ENCODE data around the gene UBE2V1.
"Not testable (repeated sequence)": the region's sequence is repeated elsewhere in the genome, so short reads cannot be mapped to it uniquely, and the experiment has no call there.

The UBE2V1 gene

GRCh38 chr20:50112512-50113419, at the start of gene UBE2V1:
UBE2V1 (minus strand) TSS chr20:50113150; CDS start chr20:50113128, 22 bp downstream.
- DNase-seq = peak; percentile 33 to 62

DNA sequence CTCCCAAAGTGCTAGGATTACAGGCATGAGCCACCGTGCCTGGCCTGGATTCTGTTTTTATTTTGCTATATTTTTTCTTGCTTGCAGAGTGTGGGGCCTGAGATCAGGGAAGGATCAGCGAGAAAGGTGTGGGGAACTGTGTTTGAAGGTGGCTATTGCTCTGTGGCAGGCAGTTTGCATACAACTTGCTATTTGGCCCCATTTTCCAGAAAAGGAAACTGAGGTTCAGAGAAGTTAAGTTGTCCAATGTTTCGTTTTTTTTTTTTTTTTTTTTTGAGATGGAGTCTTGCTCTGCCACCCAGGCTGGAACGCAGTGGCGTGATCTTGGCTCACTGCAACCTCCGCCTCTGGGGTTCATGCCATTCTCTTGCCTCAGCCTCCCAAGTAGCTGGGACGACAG, 48.5 kb upstream of the UBE2V1 start:
- not testable (repeated sequence) for DNase-seq

- no peak for DNase-seq
Observed at GRCh38 chr20:50153500-50154377, 40.8 kb upstream of the UBE2V1 start, which contains the start of gene PEDS1. PEDS1 (minus strand) TSS chr20:50153723; CDS start chr20:50153637, 86 bp downstream.

DNA sequence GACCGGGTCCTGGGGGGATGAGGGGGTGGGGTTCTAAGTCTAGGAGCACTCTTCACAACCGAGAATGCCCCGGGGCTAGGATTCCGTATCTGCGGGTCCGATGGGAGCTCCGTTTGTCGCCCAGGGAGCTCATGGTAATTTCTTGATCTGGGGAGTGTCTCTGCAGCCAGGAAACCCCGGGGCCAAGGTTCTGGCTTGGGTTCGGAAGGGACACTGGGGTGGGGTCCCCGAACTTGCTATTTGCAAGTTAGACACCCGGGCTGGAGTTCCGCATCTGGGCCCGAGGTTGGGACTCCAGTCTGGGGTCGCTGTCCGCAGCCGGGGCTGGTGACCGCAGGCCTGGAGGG, 40.2 kb upstream of the UBE2V1 start:
- no peak for DNase-seq

- no peak for DNase-seq
Observed at GRCh38 chr20:50152394-50153152, 39.6 kb upstream of the UBE2V1 start.

GRCh38 chr20:50151034-50151743, 38.2 kb upstream of the UBE2V1 start:
- DNase-seq = no peak

DNA sequence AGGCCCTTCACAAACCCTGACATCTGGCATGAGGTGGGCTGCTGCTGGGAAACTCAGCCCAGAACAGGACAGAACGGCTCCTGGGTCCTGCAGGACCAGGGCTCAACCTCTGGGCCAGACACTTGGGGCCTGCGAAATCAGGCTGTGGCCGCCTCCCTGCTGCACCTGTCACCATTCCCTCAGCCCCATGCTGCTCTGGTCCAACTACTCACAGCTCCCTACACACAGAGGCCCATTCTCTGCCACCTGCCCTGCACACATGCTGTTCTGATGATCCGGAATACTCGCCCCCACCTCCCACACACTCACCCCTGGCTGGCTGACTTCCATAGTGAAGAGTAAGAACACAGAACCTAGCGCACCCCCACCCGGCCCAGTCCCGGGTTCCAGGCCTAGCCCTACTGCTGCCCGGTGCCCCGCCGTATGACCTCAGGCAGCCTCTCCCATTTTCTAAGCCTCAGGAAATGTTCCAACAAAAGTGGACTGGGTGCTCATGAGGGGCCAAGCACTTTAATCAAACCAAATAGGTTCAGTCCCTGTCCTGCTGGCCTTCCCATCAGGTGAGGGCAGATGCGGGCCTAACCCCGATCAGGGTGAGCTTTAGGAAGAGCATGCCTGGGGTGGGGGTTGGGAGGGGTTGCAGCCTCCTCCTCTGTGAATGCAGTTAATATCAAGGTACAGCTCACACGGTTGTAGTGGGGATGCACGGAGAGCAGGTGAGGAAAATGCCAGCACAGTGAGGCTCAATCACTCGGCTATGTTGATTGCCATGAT, 36.7 kb upstream of the UBE2V1 start:
- no peak for DNase-seq

DNA sequence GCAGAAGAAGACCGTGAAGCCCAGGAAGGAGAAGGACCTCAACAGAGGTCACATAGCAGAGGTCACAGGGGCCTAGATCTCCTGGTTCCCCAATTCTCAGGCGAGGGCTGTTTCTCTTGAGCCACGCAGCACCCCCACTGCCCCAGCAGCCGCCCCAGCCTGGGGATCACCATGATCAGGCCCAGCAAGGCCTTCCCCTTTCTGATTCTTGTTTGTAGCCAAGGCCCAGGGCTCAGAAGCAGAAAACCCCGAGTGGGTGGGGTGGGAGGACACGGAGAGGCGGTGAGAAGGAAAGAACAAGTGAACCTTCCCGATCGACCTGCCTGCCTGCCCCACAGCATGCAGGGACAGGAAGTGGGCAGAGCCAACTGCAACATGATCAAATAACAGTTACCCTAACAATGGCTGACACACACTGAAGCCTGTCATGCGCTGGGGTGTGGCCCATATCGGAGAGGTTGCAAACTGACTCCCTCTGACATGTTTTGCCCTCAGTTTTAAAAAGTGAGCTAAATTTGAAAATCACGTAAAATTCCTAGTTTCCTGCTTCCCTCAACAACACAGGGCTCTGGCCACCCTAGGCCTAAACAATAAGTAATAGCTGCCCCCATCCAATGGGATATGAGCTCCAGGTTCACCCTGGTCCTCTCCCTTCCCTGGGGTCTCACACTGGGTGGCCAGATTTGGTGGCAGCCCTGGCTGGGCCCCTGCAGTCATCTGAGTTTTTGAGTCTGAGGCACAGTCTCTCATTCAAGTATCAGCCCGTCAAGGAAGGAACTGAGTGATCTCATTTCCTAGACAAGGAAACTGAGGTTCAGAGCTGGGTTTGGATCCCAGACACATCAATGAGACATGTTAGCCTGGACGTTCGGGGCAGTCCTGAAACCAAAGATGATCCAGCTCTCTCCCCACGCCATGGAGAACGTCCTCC, 34.0 kb upstream of the UBE2V1 start:
- no peak for DNase-seq

GRCh38 chr20:50146214-50146613, 33.3 kb upstream of the UBE2V1 start:
- DNase-seq = no peak

- no peak for DNase-seq
Observed at GRCh38 chr20:50145566-50145965, 32.6 kb upstream of the UBE2V1 start.

GRCh38 chr20:50144362-50144761, 31.4 kb upstream of the UBE2V1 start:
- no peak for DNase-seq

DNA sequence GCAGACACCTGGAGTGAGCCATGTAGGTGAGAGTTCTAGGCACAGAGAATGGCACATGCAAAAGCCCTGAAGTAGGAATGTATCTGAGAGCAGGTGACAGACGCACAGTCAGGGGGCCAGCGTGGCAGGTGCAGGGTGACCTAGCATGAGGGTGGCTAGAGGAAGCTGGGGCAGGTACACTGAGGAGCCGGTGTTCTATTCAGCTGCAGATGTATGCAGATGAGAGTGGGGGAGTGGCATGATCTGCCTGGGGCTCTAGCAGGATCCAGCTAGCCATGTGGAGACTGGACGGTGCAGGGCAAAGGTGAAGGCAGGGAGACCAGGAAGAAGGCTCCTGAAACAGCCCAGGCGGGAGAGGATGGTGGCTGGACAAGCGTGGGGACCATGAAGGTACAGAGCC, 29.9 kb upstream of the UBE2V1 start:
- no peak for DNase-seq

DNA sequence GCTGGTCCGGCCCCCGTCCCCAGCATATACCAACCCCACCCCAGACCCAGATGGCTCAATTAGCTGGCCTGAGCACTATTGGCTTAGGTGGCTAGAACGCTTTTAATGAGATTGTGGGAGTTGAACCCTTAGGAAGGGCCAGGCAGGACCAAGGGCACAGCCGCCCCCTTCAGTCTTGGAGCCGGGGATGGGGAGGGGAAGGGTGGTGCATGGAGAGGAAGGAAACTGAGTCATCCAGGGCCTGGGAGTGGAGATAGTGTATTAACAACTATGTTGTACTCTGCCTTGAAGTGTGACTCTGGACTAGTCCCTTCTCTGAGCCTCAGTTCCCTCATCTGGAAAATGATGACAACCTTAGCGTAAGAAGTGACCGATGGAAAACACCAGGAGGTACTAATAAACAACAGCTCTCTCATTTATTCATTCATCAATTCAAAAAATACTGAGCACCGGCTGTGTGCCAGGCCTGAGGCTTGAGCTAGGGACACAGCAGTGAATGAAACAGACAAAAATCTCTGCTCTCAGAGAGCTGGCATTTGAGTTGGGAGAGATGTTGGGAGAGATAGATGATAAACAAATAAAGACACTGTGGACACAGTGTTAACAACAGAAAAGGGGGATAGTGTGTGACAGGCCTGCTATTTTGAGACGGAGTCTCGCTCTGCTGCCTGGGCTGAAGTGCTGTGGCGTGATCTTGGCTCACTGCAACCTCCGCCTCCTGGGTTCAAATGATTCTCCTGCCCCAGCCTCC, 29.0 kb upstream of the UBE2V1 start:
- DNase-seq = no peak

GRCh38 chr20:50141018-50141675, 28.2 kb upstream of the UBE2V1 start:
- no peak for DNase-seq

DNA sequence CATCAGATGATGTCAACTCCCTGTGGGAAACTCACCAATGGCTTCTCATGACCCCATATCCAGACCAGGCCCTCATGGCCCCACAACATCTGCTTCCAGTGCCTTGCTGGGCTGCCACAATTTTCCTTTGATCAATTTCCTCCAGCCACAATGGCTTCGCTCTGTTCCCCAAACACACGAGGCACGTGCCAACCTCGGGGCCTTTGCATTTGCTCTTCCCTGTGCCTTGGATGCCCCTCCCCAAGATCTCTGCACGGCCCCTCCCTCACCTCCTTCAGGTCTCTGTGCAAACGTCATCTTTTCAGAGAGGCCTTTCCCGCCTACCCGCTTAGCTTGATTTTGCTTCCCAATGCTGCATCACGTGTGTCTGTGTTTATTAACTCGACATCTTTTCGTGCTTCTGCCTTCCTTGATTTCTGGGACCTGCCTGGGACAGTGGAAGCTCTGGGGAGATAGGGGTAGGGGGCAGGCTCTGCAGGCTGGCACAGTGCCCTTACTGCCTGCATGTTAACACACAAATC, 27.4 kb upstream of the UBE2V1 start:
- DNase-seq = no peak

- DNase-seq = no peak
Observed at GRCh38 chr20:50138479-50139393, 25.8 kb upstream of the UBE2V1 start.

GRCh38 chr20:50138120-50138478, 25.1 kb upstream of the UBE2V1 start:
- DNase-seq = no peak

DNA sequence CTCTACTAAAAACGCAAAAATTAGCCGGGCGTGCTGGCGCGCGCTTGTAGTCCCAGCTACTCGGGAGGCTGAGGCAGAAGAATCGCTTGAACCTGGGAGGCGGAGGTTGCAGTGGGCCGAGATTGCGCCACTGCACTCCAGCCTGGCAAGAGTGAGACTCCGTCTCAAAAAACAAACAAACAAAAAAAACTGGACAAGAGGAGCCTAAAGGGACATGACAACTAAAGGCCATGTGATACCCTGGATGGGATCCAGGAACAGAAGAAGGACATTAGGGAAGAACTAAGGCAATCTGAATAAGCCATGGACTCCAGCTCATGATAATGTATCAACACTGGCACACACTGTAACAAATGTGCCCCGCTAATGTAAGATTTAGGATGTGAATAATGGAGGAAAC, 24.8 kb upstream of the UBE2V1 start:
- DNase-seq = not testable (repeated sequence)
